HG03196 (cell line): ENCODE data around the gene MYBPH.

Source experiments
- ATAC-seq: cut with Tn5 transposase; IDR thresholded peaks from one replicate; pipeline ENCODE4 v1.9.1; 2021; ENCODE audit not compliant: unreplicated experiment

MYBPH gene

DNA sequence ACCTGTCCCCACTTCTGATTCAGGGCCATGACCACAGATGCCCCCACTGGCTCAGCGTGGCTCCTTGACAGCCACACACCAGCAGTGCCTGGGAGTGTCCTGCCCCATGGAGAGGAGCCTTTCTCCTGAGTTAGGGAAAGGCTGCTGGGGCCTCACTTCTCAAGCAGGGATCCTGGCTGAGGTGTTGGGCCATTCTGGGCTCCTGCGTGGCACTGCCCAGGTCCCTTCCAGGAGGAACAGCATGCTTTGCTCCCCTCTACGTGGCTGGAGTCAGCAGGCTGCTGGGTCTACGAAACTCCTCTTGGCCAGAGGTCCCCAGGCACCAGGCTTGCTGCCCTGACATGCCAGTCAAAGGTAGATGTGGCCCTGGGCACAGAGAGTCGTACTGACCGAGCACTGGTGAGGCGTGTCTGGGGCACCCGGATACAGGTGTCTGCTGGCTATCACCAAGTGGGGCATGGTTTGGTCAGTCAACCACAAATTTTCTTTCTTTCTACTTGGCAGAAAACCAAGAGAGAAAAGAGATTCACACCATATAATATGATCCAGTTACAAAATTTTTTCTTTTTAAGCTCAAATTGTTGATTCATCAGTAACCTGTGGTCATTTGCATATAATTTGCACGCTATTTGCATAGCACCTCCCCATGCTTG is 44.0 kb downstream of the MYBPH start:
- no peak for ATAC-seq

DNA sequence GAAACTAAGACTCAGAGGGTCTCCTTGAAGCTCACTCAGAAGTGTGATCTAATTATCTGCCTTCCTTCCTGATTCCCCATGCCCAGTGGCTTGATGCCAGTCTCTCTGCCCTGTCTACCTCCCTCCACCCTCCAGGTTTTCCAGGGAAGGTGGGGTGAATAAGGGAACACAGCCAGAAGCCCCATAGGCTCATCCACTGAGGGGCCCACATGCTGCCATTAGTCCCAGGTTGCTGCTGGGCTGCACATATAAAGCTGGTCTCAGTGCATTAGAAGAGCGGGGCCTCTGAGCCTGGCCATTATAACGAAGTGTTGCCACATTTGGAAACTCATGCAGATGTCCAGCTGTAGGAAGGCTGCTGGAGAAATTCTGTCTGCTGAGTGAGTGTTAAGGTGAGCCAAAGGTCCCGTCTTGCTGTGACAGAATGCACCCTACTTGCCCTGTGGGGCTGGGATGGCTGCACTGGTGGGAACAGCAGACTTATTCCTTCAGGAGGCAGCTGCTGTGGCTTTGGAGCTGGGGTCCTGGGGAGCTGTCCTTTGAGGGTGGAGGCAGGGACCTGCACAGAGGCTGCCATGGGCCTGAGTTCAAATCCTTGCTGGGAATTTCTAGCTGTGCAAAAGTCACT is 45.2 kb downstream of the MYBPH start:
- no peak for ATAC-seq

DNA sequence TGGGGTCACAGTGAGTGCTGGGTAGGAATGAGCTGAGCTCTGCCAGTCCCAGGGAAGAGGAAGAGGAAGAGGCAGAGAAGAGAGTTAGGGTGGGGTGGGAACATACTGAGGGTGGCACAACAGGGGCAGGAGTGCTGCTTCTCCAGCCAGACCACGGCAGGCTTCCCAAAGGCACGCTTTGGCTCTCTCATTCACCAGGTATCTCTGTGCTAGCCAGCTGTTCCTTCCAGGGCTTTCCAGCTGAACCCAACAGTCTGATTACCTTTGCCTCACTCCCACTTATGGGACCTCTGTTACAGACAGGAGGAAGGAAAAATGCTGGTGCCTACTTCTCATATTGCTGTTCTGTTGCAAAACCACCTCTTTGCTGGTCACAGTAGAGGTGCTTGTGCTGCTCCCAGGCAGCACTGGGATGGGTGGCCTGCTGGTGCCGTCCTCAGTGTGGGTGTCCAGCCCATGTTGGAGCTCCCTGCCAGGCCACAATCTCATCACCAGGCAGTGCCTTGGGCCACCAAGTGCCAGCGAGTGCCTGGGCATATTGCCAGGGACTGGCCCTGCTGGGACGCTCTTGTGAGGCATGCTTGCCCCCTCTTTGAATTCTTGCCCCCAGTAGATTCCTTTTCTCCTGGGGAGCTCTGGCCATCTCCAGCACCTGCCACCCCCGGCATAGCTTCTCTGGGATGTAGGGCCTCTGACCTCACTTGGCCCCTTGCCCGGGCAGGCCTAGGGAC is 46.0 kb downstream of the MYBPH start:
- no peak for ATAC-seq

DNA sequence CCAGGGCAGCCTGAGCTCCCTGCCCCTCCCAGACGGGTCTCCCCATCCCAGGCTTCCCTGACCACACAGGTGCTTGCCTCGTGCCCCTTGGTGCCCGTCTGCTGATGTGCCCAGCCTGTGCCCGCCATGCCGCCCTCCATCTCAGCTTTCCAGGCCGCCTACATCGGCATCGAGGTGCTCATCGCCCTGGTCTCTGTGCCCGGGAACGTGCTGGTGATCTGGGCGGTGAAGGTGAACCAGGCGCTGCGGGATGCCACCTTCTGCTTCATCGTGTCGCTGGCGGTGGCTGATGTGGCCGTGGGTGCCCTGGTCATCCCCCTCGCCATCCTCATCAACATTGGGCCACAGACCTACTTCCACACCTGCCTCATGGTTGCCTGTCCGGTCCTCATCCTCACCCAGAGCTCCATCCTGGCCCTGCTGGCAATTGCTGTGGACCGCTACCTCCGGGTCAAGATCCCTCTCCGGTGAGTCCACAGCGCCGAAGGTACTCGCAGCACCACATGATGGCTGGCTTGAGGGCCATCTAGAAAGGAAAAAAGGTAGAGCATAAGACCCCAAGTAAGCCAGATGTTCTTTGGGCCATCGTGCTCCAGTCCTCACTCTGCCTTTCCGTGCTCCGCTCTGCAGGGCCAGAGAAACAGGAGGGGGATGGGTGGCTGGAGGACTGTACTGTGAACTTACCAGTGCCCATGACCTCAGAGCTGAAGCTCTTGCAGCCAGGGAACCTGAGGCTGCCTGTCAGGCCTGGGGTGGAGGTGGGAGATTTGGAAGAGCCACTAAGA is 46.7 kb downstream of the MYBPH start:
- ATAC-seq = no peak

DNA sequence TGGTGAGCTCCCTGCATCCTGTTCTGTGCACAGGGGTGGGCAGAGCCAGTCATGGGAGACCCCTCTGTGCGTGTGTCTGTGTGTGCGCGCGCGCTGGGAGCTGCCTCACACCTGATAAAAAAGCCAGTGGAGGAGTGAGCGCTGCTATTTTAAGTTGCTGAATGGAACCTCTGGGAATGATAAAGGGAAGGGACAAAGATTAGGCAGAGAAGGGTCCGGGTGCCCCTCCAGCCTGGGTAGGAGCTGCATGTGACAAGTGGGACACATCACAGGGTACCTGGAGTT is 47.3 kb downstream of the MYBPH start:
- no peak for ATAC-seq

DNA sequence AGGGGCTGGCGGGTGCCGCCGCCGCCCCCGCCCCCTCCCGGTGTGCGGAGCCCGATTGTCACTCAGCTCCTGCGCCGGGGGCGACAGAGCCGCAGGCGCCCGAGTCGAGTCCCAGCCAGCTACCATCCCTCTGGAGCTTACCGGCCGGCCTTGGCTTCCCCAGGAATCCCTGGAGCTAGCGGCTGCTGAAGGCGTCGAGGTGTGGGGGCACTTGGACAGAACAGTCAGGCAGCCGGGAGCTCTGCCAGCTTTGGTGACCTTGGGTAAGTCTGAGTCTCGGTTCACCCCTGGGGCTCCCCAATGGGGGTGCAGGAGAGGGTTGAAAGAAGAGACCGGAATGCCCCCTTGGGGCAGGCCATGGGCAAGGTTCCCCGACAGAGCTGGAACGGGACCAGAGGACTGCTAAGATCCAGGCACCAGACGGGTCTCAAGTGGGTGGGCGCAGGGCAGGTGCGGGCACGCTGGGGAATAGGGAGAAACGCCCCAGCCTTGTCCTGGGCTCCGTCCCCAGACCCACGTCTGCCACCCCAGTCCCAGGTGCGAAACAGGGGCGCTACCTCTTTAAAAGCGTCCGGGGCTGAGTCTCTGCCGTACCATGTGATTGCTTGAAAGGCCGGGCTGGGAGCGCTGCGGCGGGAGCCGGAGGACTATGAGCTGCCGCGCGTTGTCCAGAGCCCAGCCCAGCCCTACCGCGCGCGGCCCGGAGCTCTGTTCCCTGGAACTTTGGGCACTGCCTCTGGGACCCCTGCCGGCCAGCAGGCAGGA is 47.8 kb downstream of the MYBPH start, which contains the start of gene ADORA1:
ADORA1 (plus strand) TSS at position 61 of the 765 bp plus-strand sequence. CDS start 1,116 bp downstream, outside the sequence.
- no peak for ATAC-seq

DNA sequence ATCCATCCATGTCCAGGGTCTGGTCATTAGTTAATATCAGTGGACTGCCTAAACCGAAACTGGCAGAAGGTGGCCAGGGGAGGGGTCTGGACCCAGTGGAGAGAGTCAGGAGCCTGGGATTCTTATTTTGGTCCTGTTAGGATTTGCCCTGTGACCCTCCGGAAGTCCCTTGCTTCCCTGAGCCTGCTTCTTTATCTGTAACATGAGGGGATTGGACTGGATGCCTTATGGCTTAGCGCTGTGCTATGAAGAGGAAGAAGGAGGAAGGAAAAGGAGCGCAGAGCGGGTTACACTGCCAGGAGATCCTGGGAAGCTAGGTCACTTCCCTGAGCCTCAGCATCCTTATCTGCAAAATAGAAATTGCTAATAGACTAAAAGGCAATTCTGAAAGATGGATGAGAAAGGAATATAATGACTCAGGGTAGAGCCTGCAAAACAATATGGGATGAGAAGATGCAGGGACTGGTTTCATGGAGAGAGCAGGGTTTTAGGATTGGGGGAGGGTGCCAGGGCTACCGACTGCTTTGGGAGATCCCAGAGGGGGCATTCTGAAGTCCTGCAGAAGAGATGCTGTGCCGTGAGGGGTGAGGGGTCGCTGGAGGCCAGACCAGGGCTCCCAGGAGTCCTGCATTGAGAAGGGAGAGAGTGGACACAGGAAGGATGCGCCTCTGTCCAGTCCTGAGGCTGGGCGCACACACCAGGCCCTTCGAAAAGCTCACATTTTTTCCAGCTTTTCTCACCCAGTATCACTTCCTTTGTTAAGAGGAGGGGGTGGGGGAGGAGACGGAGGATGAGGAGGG is 48.6 kb downstream of the MYBPH start:
- ATAC-seq = no peak

DNA sequence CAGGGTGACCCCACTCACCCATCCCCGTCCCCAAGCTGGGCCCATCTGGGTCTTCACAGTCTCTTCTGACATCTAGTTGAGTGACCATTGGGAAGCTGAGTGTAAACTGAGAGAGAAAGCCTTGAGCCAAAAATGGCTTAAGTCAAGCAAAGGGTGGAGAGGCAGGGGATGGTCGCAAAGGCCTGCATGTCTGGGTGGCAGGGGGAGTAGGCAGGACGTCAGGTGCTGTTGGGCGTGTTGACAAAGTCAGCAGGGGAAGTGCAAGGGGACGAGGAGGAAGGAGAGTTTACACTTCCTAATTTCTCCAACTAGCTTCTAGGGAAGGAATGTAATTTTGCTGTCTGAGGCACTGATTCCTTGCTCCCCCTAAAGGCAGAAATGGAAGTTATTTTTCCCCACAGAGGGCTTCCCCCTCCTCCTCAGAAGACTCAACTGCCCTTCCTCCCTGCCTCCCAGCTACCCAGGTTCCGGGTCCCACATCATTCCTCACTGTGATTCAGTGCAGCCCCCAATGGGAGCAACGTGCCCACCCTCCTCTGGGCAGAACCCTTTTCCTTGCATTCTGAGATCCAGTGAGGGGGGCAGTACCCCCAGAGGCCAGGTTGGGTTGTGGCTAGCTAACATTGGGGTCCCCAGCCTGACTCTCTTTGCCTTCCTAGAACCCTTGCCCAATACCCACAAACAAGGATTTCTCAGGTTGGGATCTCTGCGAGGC is 49.3 kb downstream of the MYBPH start:
- ATAC-seq = no peak

DNA sequence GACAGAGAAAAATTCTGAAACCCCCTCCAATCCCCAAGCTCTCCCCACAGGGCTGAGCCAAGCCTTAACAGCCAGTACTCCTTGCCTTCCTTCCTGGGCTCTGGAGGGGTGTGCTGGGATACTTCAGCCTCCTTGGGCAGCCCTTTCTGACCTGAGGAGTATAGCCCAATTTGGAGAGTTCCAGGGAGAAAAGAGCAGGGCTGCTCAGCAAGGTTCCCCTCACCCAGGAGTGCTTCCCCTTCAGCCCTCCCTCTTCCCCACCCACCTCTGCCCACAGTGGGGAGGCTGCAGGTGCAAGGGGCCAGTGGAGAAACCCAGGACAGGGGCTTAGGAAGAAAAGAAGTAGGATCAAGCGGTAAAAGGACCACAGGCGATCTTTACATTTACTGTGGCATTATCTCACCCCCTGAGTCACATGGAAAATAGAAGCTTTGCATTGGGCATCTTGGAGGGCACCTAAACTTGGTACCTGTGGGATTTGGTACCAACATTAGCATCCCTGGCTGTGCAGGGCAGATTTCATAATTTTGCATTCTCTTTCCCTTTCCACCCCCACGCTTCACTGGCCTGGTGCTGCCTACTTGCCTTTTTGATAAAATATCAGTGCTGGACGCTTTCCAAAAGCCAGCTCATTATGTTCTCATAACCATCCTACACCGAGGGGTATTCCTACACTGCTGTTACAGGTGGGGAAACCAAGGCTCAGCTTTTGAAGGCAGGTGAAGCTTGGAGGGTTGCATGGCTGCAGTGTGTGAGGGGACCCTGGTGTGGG is 50.9 kb downstream of the MYBPH start:
- no peak for ATAC-seq

DNA sequence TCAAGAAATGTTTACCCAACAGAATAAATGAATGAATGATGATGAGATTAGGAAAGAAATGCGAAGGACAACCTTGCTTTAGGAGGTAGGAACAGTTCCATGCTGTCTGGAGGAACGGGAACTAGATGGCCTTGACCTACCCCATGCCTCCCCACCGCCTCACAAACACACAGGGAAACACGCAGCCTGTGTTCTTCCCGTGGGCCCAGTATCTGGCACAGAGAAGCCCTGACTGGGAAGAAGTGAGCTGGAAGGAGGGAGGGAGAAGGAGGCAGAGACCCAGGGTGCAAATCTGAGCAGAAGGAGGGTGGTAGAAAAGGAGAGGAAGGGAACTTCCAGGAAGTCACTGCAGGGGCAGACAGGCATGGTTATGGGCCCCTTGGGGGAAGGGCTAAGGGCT is 51.6 kb downstream of the MYBPH start:
- no peak for ATAC-seq

DNA sequence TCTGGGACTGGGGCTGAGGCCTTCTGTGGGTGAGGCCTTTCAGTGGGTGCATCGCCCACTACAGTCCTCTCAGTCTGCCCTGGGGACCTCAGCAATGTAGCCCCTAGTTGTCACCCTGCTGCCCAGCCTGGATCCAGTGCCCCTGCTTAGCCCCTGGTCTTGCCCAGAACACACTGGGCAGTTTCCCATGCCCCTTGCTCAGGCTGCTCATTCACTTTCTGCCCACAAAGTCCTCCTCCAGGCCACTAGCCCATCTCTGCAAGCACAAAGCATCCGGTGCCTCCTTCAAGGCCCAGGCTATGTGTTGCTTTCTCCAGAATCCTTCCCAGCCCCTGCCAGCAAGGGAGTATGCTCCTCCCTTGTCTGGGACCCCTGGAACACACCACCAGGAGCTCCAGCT is 53.5 kb downstream of the MYBPH start:
- ATAC-seq = no peak

DNA sequence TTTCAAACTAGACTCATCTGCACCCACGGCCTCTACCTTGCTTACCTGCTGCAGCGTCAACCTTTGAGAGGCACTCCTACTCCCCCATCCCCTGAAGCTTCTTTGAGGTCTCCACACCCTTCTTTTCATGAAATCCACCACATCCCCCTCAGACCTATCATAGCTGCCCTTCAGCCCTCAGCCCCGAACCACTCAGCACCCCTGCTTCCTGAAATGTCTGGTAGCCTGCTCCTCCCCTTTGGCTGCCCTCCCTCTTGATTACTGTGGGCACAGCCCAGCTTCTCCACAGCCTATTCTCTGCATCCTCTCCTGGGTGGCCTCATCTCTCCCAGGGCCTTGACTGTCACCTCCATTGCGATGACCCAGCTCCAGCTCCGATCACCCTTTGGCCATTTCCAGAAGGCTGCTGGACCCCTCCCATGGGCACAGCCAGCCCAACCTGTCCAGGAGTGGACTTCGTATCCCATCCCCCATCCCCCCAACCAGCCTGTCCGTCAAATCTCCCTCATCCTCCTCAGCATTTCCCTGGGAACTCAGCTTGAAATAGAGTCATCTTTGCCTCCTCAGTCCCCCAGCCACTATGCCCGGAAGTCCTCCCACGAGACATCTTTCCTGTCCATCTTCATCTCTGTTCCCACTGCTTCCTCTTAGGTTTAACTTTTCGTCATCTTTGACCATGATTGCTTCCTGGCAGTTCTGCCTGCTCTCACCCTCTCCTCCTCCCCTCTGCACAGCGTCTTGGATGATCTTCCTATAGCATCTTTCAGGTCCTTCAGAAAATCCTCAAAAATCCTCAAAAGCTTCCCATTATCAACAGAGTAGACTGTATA is 54.2 kb downstream of the MYBPH start:
- no peak for ATAC-seq

DNA sequence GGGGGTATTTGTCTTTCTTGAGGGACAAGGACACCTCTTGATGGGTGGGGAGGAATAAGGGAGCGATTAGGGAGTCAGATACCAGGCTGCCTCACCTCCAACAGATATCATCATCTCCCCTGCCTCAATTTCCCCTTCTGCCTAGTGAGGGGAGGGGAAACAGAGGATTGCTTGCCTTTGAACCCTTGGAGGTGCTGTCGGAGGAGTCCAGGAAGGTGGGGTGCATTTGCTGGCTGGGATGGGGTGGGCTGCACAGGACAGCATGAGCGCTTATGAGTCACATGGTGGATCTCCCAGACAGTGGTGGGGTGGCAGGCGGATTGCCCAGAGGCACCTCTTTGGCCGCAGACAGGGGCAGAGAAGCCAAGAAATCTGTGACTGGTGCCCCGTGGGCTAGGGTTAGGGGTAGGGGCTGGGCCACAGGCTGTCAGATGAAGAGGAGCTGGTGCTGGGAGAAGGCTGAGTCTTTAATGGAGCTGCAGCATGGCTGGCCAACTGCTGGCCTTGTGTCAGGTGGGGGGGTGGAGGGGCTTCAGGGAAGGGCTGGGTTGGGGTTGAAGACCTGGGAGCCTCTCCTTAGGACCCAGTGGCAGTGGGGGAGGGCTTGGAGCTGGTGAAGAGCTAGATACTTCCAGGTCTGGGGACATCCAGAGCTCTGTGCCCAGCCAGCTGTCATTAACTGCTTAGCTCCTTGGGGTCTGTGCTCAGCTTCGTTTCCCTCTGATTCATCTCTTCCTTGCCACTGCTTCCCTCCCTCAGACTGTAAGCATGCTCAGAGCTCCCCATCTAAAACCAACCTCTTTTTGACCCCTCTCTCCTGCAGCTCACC is 55.1 kb downstream of the MYBPH start:
- no peak for ATAC-seq
